Measurements from ENCODE around the gene FCRL6. TPM values are rescaled to one million over a fixed set of nuclear protein-coding genes. Genes with fewer than 3 reads are reported as not detected.

Gene FCRL6
- total and polyA plus RNA-seq, 2 of the 13 experiments (the other 11 are each of a cell fraction or from before 2014, with no cell fraction given) = not detected

DNA sequence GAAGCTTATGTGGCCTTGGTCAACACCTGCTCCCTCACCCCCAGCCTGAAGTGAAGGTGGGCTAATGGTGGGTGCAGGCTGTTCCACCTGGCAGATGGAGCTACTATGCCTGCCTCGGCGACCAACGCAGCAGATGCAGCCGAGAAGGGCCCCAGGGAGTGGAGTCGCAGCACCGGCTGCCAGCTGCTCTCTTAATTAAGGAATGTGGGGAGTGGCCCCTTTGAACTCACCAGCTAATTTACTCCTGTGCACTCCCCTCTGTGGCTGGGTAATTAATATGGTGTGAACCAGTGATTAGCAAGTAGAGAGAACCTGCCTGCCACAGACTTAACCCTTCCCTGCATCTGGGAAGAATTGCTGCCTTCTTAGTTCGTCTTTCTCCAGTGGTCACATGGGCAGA, 21.2 kb downstream of the FCRL6 start:
- no peaks in the 10 kb centered on the region for H4K20me1 ChIP-seq (ENCODE audit: insufficient read depth, low read length)
- H2AFZ ChIP-seq (ENCODE audit: low read length) = no peak overlapping the region
- TF ChIP-seq ZNF597 (CRISPR knock-in tag; IDR thresholded peaks at IDR 0.05) = no peak
- no peak for TF ChIP-seq HMGA1 (CRISPR knock-in tag; conservative IDR thresholded peaks at IDR 0.05)
- TF ChIP-seq NFE2L2 (IDR thresholded peaks at IDR 0.05; ENCODE audit: low read length) = no peak
- intact Hi-C loops (cut with micrococcal nuclease; ENCODE audit: unreplicated experiment) (no loop called here), in situ Hi-C loops (cut with HindIII; ENCODE audit: extremely low pct_ligation_motif_present, low pct_unique_long_range_greater_than_20kb) (no loop called here)
- no peak for ATAC-seq
- peaks cover 12% of the 10 kb centered on the region for H3K4me1 ChIP-seq (ENCODE audit: insufficient read depth, low read length)
- peaks cover 3 to 4% of the 10 kb centered on the region in 2 experiments; a peak in 3 of 5 replicates for H3K27me3 ChIP-seq (ENCODE audit: control insufficient read depth in 1 of 2, insufficient read depth in 2 of 2, low read length in 2 of 2)
- no peaks in the 10 kb centered on the region for H3K36me3 ChIP-seq (replicated peaks in 1 of 2; ENCODE audit: control insufficient read depth in 1 of 2, insufficient read depth in 2 of 2, low read length in 2 of 2)
- CTCF ChIA-PET (ENCODE audit: low intra/inter-chr PET ratio, low total read pairs) = no interaction called here
- no peaks in the 10 kb centered on the region for H3K79me2 ChIP-seq (ENCODE audit: insufficient read depth, low read length)
- POLR2A ChIA-PET = no interaction called here
- DNase-seq (ENCODE audit: low spot score) = no peak
- no peak overlapping the region for H3K4me2 ChIP-seq (ENCODE audit: low read depth, low read length)
- no peak for FAIRE-seq
- H3K27ac ChIP-seq (ENCODE audit: extremely low read length, insufficient read depth, low read length) = no peak overlapping the region
- no TSS peak for BruUV-seq (replicated peaks)
- WGBS (ENCODE audit: low lambda C conversion rate) = 29% methylated on average over 3 of the region's 7 CpGs
- H3K9me3 ChIP-seq (ENCODE audit: low read length) = no peaks in the 10 kb centered on the region
- no peak overlapping the region for H3K4me3 ChIP-seq (replicated peaks in 1 of 3; ENCODE audit: insufficient read depth in 1 of 3, low read depth in 2 of 3, low read length in 3 of 3)
- H3K9ac ChIP-seq (ENCODE audit: insufficient read depth, low read depth, low read length) = no peak overlapping the region

- FAIRE-seq (no peak), DNase-seq (ENCODE audit: low spot score) (peak; percentile 6), ATAC-seq (0 out of 3 replicates have a peak, but pooled peaks have one; percentile 26)
- Histone ChIP-seq H2AFZ (ENCODE audit: low read length) (no peak overlapping the region), H3K4me1 (ENCODE audit: insufficient read depth, low read length) (peaks cover 12% of the 10 kb centered on the region), H4K20me1 (ENCODE audit: insufficient read depth, low read length) (no peaks in the 10 kb centered on the region), H3K4me2 (ENCODE audit: low read depth, low read length) (no peak overlapping the region), H3K9ac (ENCODE audit: insufficient read depth, low read depth, low read length) (no peak overlapping the region), H3K4me3 (replicated peaks in 1 of 3; ENCODE audit: insufficient read depth in 1 of 3, low read depth in 2 of 3, low read length in 3 of 3) (no peak overlapping the region), H3K9me3 (ENCODE audit: low read length) (no peaks in the 10 kb centered on the region), H3K79me2 (ENCODE audit: insufficient read depth, low read length) (no peaks in the 10 kb centered on the region), H3K36me3 (replicated peaks in 1 of 2; ENCODE audit: control insufficient read depth in 1 of 2, insufficient read depth in 2 of 2, low read length in 2 of 2) (no peaks in the 10 kb centered on the region), H3K27ac (ENCODE audit: extremely low read length, insufficient read depth, low read length) (no peak overlapping the region), H3K27me3 (ENCODE audit: control insufficient read depth in 1 of 2, insufficient read depth in 2 of 2, low read length in 2 of 2) (peaks cover 3 to 12% of the 10 kb centered on the region in 2 experiments; a peak in 4 of 5 replicates)
- in situ Hi-C loops (cut with HindIII; ENCODE audit: extremely low pct_ligation_motif_present, low pct_unique_long_range_greater_than_20kb) (no loop called here), intact Hi-C loops (cut with micrococcal nuclease; ENCODE audit: unreplicated experiment) (no loop called here)
- 0% methylated on average over 3 of the region's 3 CpGs for WGBS (ENCODE audit: low lambda C conversion rate)
- TF ChIP-seq, protein P1, sequence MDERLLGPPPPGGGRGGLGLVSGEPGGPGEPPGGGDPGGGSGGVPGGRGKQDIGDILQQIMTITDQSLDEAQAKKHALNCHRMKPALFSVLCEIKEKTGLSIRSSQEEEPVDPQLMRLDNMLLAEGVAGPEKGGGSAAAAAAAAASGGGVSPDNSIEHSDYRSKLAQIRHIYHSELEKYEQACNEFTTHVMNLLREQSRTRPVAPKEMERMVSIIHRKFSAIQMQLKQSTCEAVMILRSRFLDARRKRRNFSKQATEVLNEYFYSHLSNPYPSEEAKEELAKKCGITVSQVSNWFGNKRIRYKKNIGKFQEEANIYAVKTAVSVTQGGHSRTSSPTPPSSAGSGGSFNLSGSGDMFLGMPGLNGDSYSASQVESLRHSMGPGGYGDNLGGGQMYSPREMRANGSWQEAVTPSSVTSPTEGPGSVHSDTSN (CRISPR knock-in tag; IDR thresholded peaks at IDR 0.05) = peak; percentile 78
- TF ChIP-seq E2F5 (CRISPR knock-in tag; conservative IDR thresholded peaks at IDR 0.05) (no peak), ZNF260 (CRISPR knock-in tag; IDR thresholded peaks at IDR 0.05; ENCODE audit: borderline replicate concordance, low read depth) (no peak)
- TF ChIP-seq, protein P2, sequence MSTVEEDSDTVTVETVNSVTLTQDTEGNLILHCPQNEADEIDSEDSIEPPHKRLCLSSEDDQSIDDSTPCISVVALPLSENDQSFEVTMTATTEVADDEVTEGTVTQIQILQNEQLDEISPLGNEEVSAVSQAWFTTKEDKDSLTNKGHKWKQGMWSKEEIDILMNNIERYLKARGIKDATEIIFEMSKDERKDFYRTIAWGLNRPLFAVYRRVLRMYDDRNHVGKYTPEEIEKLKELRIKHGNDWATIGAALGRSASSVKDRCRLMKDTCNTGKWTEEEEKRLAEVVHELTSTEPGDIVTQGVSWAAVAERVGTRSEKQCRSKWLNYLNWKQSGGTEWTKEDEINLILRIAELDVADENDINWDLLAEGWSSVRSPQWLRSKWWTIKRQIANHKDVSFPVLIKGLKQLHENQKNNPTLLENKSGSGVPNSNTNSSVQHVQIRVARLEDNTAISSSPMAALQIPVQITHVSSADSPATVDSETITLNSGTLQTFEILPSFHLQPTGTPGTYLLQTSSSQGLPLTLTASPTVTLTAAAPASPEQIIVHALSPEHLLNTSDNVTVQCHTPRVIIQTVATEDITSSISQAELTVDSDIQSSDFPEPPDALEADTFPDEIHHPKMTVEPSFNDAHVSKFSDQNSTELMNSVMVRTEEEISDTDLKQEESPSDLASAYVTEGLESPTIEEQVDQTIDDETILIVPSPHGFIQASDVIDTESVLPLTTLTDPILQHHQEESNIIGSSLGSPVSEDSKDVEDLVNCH (CRISPR knock-in tag; IDR thresholded peaks at IDR 0.05) = no peak
- POLR2A ChIA-PET = no interaction called here
- no TSS peak for BruUV-seq (replicated peaks)
- CTCF ChIA-PET (ENCODE audit: low intra/inter-chr PET ratio, low total read pairs) = no interaction called here
Measured at GRCh38 chr1:159825564-159825963, 23.4 kb downstream of the FCRL6 start.

Measured in HepG2 (cell line).